ENCODE measurements around the gene BCAS3.

DNA sequence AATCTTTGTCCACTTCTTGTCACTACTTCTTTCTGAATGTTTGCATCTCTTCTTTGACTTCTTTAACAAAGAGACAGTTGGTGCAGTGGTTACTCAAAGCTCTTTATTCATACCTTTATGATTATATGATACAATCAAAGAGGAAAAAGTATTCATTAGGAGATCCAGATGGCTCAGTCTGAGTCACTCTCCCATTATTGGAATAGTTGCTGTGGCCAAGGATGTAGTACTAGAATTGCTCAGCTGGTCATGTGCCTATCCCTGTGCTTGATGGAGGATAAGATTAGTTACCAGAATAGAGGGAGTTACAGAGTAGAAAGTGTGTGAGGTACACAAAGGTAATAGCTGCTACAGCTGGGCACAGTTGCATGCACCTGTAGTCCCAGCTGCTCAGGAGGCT is 18.3 kb downstream of the BCAS3 start:
- no peak for TF ChIP-seq POLR2A (IDR thresholded peaks at IDR 0.05; ENCODE audit: low read depth, low read length)
- no peak for TF ChIP-seq POLR2AphosphoS5 (IDR thresholded peaks at IDR 0.05; ENCODE audit: low read depth, low read length)
